ENCODE measurements around the gene CYLC2.

CYLC2 gene

GRCh38 chr9:102986425-102986824 is 8.7 kb upstream of the CYLC2 start:
- no peak overlapping the region for H2AFZ ChIP-seq (ENCODE audit: low read depth, low read length)

GRCh38 chr9:103003689-103004088 is 8.6 kb downstream of the CYLC2 start:
- Histone ChIP-seq H4K20me1 (ENCODE audit: insufficient read depth, low read length) (no peaks in the 10 kb centered on the region), H3K36me3 (replicated peaks; ENCODE audit: low read depth, low read length) (no peaks in the 10 kb centered on the region), H3K9ac (ENCODE audit: low read length) (no peak overlapping the region), H3K27ac (ENCODE audit: low read length) (no peak overlapping the region), H3K4me1 (ENCODE audit: low read length) (no peaks in the 10 kb centered on the region), H3K9me3 (ENCODE audit: insufficient read depth, low read length) (no peaks in the 10 kb centered on the region), H2AFZ (ENCODE audit: low read depth, low read length) (no peak overlapping the region), H3K4me2 (ENCODE audit: low read length) (no peak overlapping the region), H3K4me3 (ENCODE audit: low read length) (no peak overlapping the region), H3K27me3 (ENCODE audit: low read depth, low read length) (no peaks in the 10 kb centered on the region), H3K79me2 (ENCODE audit: low read length) (no peaks in the 10 kb centered on the region)
- TF ChIP-seq EZH2phosphoT487 (IDR thresholded peaks at IDR 0.05; ENCODE audit: low read depth) (no peak), CTCF (IDR thresholded peaks at IDR 0.05; ENCODE audit: low read depth, low read length) (no peak)

More at GRCh38 chr9:102986425-102986824, 8.7 kb upstream of the CYLC2 start:
- no peaks in the 10 kb centered on the region for H3K4me1 ChIP-seq (ENCODE audit: low read length)
- H3K79me2 ChIP-seq (ENCODE audit: low read length), result no peaks in the 10 kb centered on the region
- H3K4me3 ChIP-seq (ENCODE audit: low read length), result no peak overlapping the region
- no peaks in the 10 kb centered on the region for H3K27me3 ChIP-seq (ENCODE audit: low read depth, low read length)
- no peak overlapping the region for H3K4me2 ChIP-seq (ENCODE audit: low read length)
- no peak overlapping the region for H3K27ac ChIP-seq (ENCODE audit: low read length)
- no peaks in the 10 kb centered on the region for H4K20me1 ChIP-seq (ENCODE audit: insufficient read depth, low read length)
- TF ChIP-seq CTCF (IDR thresholded peaks at IDR 0.05; ENCODE audit: low read depth, low read length) (no peak), EZH2phosphoT487 (IDR thresholded peaks at IDR 0.05; ENCODE audit: low read depth) (no peak)
- H3K9ac ChIP-seq (ENCODE audit: low read length), result no peak overlapping the region
- H3K36me3 ChIP-seq (replicated peaks; ENCODE audit: low read depth, low read length), result no peaks in the 10 kb centered on the region
- no peaks in the 10 kb centered on the region for H3K9me3 ChIP-seq (ENCODE audit: insufficient read depth, low read length)

GRCh38 chr9:103014242-103014641 is 19.1 kb downstream of the CYLC2 start:
- no peaks in the 10 kb centered on the region for H3K36me3 ChIP-seq (replicated peaks; ENCODE audit: low read depth, low read length)
- no peaks in the 10 kb centered on the region for H3K9me3 ChIP-seq (ENCODE audit: insufficient read depth, low read length)
- H4K20me1 ChIP-seq (ENCODE audit: insufficient read depth, low read length), result no peaks in the 10 kb centered on the region
- no peak overlapping the region for H3K27ac ChIP-seq (ENCODE audit: low read length)
- H3K9ac ChIP-seq (ENCODE audit: low read length), result no peak overlapping the region
- H3K79me2 ChIP-seq (ENCODE audit: low read length), result no peaks in the 10 kb centered on the region
- no peak for TF ChIP-seq CTCF (IDR thresholded peaks at IDR 0.05; ENCODE audit: low read depth, low read length)
- TF ChIP-seq EZH2phosphoT487 (IDR thresholded peaks at IDR 0.05; ENCODE audit: low read depth), result no peak
- no peak overlapping the region for H2AFZ ChIP-seq (ENCODE audit: low read depth, low read length)
- no peaks in the 10 kb centered on the region for H3K4me1 ChIP-seq (ENCODE audit: low read length)
- no peak overlapping the region for H3K4me2 ChIP-seq (ENCODE audit: low read length)
- H3K4me3 ChIP-seq (ENCODE audit: low read length), result no peak overlapping the region
- H3K27me3 ChIP-seq (ENCODE audit: low read depth, low read length), result no peaks in the 10 kb centered on the region

GRCh38 chr9:103025796-103026195 is 30.7 kb downstream of the CYLC2 start:
- H3K4me1 ChIP-seq (ENCODE audit: low read length), result no peaks in the 10 kb centered on the region
- H2AFZ ChIP-seq (ENCODE audit: low read depth, low read length), result no peak overlapping the region
- no peaks in the 10 kb centered on the region for H3K27me3 ChIP-seq (ENCODE audit: low read depth, low read length)
- TF ChIP-seq EZH2phosphoT487 (IDR thresholded peaks at IDR 0.05; ENCODE audit: low read depth) (no peak), CTCF (IDR thresholded peaks at IDR 0.05; ENCODE audit: low read depth, low read length) (no peak)
- H3K9me3 ChIP-seq (ENCODE audit: insufficient read depth, low read length), result no peaks in the 10 kb centered on the region
- no peaks in the 10 kb centered on the region for H3K79me2 ChIP-seq (ENCODE audit: low read length)
- no peak overlapping the region for H3K27ac ChIP-seq (ENCODE audit: low read length)
- H3K4me3 ChIP-seq (ENCODE audit: low read length), result no peak overlapping the region
- no peaks in the 10 kb centered on the region for H4K20me1 ChIP-seq (ENCODE audit: insufficient read depth, low read length)
- no peak overlapping the region for H3K9ac ChIP-seq (ENCODE audit: low read length)
- no peaks in the 10 kb centered on the region for H3K36me3 ChIP-seq (replicated peaks; ENCODE audit: low read depth, low read length)
- H3K4me2 ChIP-seq (ENCODE audit: low read length), result no peak overlapping the region

All from OCI-LY3 (cell line).